GM19099 (cell line): ENCODE measurements around the gene ZNF385D.

ENCODE experiments used
- POLR2A ChIP-seq: IDR thresholded peaks from 3 replicates; pipeline ENCODE4 v1.6.1; 2011; ENCODE audit warnings: low read depth; ENCODE audit not compliant: insufficient read length; ENCODE audit errors: extremely low read depth

Gene ZNF385D

GRCh38 chr3:21434310-21434709 is 316.7 kb downstream of the ZNF385D start:
- no peak for TF ChIP-seq POLR2A

GRCh38 chr3:21433751-21434150 is 317.3 kb downstream of the ZNF385D start:
- no peak for TF ChIP-seq POLR2A

- TF ChIP-seq POLR2A, result no peak
These were observed 324.1 kb downstream of the ZNF385D start for GRCh38 chr3:21426920-21427319.

GRCh38 chr3:21425715-21426114 is 325.3 kb downstream of the ZNF385D start:
- no peak for TF ChIP-seq POLR2A

GRCh38 chr3:21421096-21421495 is 329.9 kb downstream of the ZNF385D start:
- no peak for TF ChIP-seq POLR2A

GRCh38 chr3:21417991-21418390 is 333.0 kb downstream of the ZNF385D start:
- no peak for TF ChIP-seq POLR2A

- TF ChIP-seq POLR2A, result no peak
These were observed 336.5 kb downstream of the ZNF385D start for GRCh38 chr3:21414506-21414905.

GRCh38 chr3:21411058-21411457 is 340.0 kb downstream of the ZNF385D start:
- no peak for TF ChIP-seq POLR2A

- TF ChIP-seq POLR2A, result no peak
These were observed 341.6 kb downstream of the ZNF385D start for GRCh38 chr3:21409401-21409800.

GRCh38 chr3:21407743-21408142 is 343.3 kb downstream of the ZNF385D start:
- no peak for TF ChIP-seq POLR2A

- no peak for TF ChIP-seq POLR2A
These were observed 345.0 kb downstream of the ZNF385D start for GRCh38 chr3:21405671-21406667.

GRCh38 chr3:21398461-21398860 is 352.5 kb downstream of the ZNF385D start:
- TF ChIP-seq POLR2A, result no peak

GRCh38 chr3:21393683-21394311 is 357.2 kb downstream of the ZNF385D start:
- TF ChIP-seq POLR2A, result no peak

- TF ChIP-seq POLR2A, result no peak
These were observed 358.5 kb downstream of the ZNF385D start for GRCh38 chr3:21392526-21392925.

- TF ChIP-seq POLR2A, result no peak
These were observed 360.2 kb downstream of the ZNF385D start for GRCh38 chr3:21390856-21391255.

- no peak for TF ChIP-seq POLR2A
These were observed 360.9 kb downstream of the ZNF385D start for GRCh38 chr3:21390136-21390535.

GRCh38 chr3:21377071-21377769 is 373.8 kb downstream of the ZNF385D start:
- TF ChIP-seq POLR2A, result no peak
